HCEC 1CT (cell line): ENCODE data around the gene AKNAD1.

Experiments used
- DNase-seq: peaks from one replicate; pipeline ENCODE4 v3.0.0-alpha.2; 2017

AKNAD1 gene

DNA sequence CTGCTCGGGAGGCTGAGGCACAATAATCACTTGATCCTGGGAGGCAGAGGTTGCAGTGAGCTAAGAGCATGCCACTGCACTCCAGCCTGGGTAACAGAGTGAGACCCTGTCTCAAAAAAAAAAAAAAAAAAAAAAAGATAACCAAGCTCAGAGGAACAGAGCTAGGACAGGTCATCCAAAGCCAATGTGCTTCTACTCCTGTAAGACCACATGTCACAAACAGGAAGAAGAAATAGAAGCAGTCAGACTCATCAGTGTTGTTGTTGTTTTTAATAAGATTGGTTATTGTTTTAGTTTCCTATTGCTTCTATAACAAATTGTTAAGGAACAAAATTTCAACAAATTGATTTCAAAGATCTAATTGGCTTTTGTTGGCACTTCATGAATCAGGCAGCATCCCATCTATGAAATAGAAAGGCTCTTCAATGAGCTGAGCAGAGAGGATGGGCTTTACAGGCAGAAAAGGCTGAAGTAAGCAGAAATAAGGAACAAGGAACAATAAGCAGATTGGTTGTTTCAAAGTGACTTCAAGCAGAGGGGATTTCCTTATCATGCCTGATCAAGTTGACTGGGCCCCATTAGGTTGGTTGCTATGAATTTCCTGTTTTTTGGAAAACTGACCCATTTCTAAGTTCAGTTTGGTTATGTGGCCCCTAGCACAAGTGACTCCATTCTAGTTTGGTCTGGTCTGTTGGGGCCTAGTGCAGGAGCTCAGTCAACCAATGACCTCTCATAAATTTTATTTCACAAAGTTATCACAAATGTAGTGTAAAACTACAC, 6.0 kb upstream of the AKNAD1 start:
- DNase-seq = no peak

DNA sequence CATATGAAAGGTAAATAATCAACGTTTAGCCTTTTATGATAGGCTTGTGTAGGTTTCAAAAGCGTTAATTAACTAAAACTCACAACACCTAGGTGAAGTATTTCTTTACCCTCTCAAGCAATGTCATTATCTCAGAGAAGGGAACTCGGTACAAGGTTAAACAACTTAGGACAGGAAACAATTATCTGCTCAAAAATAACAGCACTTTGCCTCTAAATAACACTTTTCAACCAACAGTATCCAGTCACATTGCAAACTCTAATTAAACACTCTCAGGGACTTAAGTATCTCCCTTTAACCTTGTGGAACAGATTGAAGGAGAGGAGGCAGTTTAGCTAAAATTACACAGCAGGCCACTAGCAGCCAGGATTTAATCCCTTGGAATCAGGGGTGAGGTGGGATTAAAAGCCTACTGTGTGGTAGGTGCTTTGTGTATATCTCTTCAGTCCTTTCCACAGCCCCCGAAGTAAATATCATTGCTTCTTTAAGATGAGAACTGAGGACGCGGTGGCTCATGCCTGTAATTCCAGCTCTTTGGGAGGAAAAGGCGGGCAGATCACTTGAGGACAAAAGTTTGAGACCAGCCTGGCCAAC, 5.2 kb upstream of the AKNAD1 start:
- DNase-seq = no peak

DNA sequence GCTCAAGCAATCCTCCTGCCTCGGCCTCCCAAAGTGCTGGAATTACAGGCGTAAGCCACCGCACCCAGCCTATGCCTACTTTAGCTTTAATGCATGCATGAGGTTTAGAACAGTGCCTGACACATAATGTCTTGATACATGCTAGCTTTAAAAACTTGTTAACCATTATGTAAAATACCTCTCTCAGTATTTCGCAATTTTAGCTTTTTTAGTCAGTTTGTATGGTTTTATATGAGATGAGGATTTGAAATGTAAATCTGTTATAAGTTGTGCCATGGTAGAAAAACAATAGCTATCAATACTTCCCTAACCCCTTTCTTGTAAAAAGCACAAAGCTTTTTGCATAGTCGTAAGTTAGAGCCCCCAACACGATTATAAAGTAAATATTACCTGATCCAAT, 4.7 kb upstream of the AKNAD1 start:
- DNase-seq = no peak

DNA sequence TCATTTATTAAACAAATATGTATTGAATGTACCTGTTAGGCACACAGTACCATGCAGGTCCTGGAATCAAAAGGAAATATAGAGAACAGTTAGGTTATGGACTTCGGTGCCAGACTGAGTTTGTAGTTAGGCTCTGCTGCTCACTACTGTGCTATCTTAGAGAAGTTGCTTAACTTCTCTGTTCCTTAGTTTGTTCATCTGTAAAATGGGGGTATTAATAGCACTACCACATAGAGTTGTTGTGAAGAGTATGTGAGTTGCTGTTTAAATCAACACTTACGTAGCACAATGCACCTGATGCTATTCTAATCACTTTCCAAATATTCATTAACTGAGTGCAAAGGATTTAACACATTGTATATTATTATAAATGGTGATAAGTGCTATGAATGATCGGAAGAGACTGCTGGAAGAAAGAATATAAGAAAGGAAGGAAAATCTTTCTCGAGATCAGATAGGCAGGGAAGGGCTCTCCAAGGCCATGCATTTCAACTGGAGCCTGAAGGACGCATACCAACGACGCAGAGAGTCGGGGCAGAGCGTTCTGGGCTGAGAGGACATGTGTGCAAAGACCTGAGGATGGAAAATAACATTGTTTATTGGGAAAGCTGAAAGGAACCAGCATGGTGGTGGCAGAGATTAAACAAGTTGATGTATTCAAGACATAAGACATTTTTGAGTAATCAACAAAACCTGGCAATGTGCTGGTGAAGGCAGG, 3.5 kb upstream of the AKNAD1 start:
- no peak for DNase-seq

DNA sequence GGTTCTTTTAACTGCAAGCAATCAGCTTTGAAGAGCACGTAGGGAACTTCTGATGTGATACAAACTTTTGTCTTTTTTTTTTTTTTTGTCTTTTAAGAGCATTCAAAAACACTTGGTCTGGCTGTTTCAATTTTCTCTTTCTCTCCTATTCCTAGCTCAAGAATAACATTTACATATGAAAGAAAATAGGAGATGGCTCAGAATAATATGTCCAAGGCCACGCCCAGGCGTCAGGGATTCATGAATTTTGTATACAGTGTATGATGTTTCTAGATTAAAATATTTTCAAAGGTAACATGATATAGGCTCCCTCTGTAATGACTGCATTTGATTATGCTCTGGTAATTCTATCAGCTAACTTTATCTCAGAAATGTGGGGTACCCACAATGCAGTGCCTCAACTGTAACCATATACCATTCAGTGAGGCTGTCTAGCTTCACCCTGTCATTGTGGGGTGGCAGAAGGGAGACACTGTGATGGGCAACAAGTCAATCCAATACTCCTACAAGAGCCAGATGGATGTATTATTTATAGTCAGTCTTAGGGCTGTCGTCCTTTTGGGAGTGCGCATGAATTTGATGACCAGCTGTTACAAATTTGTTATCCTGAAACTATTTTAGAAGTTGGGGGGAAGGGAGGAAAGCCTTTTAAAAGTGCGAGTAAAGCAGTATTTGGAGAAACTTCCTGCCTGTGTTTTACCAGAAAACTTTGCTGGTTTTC, 1.5 kb upstream of the AKNAD1 start:
- DNase-seq = no peak

DNA sequence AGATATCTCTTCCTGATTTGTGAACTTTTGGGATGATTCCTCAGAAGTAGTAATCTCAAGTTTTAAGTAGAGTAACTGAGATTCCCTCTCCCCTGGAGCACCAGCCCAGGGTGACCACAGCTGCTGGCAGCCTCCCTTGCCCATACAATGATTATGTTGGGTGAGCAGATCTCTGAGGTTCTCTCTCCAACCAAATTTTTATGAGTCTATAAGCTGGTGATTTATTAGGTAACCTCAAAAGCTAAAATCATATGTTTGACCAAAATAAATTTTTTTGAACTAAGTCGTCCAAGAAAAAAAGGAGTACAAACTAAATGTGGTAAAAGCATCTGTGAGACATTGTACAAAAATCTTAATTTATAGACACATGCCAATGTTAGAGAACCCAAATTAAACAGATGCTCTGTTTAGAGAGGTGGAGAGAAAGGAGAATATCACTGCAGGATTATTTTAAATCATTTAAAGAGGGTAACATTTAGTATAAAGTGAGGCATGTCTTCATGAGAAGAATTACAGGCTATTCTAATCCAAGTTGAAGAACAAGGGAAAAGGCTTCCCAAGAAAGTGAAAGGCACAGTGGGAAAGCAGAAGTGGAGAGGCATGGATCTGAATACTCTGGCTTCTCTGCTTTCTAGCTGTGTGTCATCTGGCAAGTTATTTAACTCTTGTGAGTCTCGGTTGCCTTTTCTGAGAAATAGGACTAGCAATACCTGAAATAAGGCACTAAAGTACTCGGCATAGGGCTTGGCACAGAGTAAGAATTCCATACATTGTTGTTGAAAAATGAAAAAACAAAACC, 2.5 kb downstream of the AKNAD1 start:
- DNase-seq = peak; percentile 60

DNA sequence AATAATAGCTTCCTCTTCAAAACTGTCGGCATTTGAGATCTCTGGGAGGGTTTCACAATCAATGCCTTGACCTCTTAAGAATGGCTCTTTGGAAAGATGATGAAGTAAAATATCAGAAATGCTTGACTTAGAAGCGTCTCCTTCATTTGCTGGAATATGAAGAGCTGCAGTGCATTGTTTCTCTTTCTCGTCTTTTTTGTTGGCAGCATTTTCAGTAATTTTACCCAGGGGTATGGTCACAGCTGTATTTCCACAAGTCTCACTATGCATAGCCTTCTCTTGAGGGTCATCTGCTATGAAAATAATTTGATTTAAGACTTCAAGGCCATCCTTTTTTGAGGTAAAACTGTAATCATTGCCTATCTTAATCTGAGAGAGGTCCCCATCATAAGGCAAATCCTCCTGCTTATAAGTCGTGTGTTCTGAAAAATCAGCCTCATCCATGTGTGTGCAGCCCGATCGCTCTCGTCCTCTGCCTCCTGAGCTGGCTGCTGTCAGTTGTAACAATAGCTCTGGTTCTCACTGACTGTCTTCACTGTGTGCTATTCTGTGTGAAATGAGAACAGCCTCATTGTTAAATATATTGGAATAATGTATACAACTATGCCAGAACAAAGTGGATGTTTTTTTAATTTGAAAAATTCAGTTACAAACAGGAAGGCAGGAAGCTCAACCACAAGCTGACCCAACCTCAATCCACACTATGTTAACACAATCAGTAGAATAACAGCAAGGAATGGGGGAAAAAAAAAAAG, 4.5 kb downstream of the AKNAD1 start:
- DNase-seq = no peak

DNA sequence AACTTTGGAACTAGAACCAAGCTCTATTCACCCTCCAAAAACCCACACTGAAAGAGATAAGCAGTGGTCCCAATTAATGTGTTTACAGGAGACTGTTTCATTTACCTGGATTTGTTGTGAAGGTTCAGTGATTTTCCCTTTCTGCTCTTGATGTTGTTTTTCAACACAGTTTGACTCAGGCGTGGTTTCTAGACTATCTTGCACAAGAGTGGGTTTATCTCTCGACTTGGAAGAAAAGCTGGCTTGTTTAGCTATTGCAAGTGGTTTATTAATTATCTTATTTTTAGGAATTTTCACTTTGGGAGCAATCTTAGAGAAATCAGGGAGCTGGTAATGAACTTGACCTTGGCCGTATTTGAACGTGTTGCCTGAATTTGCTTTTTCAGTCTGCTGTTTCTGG, 5.3 kb downstream of the AKNAD1 start:
- no peak for DNase-seq

DNA sequence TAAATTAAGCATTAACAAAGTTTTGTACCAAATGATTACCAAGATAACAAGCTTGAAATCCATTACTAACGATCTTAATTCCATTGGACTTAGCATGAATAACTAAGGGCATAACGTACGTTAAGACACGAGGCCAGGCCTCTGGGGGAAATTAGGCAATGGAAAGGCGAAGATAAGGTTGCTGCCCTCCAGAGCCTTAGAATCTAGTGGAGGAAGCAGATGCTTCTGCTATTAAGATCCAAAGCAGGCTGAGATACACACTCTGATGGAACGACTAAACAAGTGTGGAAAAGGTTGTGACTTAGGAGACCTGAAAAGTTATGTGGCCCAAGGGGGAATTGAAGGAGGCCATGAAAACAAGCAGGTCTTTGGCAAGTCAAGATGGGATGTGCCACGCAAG, 6.0 kb downstream of the AKNAD1 start:
- no peak for DNase-seq

DNA sequence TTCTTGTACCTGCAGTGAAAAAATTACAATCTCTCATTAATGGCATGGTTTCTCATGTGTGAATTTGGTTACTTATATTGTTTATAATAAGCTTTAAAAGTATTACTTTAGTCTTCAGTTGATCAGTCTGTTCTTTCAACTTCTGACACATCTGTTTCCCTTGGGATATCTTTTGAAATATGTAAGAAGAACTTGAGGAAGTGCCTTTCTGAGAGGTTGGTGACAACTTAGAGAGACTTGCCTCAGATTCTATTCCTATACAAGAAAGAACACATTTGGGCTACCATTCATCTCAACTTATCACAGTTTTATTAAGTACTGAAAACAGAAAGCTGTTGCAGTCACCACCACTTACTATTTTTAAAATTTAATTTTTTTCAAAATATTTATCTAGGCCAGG, 8.1 kb downstream of the AKNAD1 start:
- DNase-seq = no peak

DNA sequence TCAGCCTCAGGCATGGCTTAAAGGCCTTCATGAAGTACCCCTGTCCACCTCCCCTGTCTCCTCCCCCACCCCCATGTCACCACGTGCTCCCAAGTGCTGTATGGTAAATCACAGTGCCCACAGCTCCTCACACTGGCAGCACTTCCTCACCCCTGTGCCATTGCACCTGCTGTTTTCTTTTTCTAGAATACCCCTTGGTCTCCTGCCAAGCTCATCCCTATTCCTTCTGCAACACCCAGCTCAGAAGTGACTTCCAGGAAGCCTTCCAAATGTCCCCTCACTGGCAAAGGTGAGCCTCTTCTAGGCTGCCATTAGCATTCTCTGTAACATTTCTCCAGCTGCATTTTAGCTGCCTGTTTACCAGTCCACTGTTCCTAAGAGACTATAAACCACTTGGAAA, 9.4 kb downstream of the AKNAD1 start:
- no peak for DNase-seq

DNA sequence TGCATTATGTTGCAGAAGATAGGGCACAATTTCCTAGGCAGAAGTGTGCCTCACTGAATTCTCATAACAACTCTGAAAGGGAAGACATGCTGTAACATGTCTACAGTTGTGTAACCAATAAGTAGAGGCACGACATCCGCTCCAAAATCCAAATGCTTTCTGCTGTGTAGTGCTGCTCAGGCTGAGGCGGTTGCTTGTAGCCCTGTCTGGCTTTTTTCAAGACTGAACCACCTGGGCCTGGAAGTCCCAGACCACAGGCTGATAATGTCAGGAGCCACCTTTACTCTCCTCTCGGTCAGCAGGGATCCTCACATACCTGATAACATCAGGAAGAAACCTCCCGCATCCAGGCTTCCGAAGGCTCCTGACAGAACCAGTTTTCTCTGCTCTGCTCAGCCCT, 10.9 kb downstream of the AKNAD1 start:
- DNase-seq = no peak

DNA sequence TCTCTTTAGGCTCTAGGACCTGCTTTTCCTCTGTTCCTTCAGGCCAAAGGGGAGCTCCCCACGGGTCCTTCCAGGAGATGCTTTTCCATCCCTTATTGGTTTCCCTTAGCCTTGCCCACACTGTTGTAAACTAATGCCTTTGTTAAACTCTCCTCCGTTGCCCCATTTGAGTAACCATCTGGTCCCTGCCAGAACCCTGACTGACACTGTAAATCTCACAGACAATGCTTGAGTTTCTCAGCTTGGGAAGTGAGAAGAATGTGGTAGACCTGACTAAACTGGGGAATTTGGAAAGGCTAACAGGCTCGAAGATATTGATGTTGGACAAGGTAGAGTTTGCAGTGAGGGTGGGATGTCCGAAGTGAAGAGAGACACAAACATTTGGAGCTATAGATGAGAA, 11.4 kb downstream of the AKNAD1 start:
- DNase-seq = no peak

DNA sequence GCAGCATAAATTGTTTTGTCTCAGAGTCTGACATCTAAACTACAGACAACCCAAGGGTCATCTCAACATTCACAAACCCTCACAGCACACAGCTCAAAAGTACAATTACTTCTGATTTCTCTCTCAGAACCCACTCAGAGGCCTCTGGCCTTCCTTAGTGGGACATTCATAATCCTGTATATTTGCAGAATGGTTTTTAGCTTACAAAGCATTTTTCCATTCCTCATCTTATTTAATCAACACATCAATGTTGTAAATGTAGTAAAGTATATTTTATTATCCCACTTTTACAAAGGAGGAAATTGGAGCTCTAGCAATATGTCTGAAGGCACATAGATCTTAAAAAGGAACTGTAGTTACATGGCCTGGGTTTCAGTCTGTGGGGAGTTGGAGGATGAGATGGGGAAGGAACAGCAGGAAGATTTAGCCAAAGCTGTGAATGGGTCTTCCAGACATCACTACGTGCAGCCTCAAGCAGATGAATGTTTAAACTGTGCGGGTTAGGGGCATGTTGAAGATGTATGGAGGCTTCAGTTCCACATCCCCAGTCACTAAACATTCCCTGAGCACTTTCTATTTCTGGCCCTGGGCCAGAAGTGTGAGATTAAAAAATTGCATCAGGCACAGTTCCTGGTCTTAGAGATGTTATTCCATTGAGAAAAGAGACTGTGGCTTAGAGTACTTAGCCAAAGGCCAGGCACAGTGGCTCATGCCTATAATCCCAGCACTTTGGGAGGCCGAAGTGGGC, 13.3 kb downstream of the AKNAD1 start:
- no peak for DNase-seq

DNA sequence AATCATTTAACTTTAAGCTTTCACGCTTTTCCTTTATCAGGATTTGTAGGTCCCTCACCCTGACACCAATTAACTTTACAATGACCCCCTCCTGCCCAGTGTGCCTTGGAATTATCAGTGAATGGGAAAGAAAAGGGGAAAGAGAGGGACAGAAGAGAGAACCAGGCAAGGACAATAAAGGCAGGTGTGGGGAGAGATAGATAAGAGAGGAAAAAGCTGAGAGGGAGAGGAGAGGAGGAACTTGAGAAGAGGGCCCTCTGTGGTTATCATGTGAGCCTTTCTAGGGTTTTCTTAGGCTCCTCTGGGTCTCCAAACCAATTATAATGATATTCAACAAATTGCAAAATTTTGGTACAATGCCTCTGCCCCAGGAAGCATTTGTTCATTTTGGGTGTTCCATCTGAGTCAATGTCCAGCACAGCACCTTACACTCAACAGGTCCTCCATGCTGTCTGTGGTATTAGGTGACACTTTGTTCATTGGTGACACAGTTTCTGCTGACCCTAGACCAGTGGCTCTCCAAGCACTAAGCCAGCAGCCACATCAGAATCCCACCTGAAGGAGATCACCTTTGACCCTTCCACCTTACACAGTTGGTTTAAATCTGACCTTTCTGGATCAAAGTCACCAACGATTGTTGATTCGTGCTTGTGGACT, 14.2 kb downstream of the AKNAD1 start:
- no peak for DNase-seq

DNA sequence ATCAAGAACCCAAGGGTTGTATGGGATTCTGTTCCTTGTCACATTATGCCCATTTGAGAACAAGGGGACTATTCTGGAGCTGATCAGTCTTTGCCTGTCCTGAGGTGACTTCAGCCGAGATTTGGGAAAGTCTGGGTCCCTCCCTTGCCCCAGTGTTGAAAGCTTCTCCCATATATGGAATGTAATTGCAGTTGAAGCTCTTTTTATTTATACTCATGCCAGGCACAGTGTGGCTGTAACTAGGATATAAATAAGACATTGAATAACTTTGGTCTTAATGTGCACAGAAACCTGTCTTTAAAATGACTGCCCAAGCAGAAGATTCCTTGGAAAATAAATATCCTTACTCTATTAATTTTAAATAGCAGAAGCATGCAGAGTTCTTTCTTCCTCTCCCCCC, 15.2 kb downstream of the AKNAD1 start:
- peak; percentile 35 for DNase-seq

DNA sequence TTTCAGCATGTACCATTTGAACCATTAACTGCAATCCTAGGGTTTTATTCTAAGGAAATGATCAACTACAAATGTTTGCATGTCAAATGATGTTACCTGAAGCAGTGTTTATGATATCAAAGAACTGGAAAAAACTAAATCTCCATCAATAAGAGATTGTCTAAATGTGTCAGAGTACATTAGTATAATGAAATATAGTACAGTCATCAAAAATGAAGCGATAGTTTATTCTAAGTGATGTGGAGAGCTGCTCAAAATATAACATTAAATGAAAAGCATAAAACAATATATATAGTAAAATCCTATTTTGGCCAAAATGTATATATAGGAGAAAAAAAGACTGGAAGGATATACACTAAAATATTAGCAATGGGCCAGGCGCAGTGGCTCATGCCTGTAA, 24.0 kb downstream of the AKNAD1 start:
- DNase-seq = no peak

DNA sequence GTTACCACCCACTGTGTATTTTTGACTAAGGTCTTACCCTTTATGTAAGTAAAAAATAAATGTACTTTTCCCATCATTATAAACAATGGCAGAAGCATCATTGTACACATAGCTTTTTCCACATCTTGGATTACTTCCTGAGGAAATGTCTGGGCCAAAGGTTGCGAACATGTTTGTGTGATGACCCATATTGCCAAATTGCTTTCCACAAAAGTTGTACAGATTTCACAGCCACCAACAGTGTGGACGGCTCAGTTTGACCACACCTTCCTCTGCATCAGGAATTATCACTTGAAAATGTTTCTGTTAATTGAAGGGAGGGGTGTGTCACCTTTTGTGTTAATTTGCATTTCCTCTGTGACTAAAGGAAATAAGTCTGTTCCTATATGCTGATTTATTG, 25.7 kb downstream of the AKNAD1 start:
- peak; percentile 94 for DNase-seq

DNA sequence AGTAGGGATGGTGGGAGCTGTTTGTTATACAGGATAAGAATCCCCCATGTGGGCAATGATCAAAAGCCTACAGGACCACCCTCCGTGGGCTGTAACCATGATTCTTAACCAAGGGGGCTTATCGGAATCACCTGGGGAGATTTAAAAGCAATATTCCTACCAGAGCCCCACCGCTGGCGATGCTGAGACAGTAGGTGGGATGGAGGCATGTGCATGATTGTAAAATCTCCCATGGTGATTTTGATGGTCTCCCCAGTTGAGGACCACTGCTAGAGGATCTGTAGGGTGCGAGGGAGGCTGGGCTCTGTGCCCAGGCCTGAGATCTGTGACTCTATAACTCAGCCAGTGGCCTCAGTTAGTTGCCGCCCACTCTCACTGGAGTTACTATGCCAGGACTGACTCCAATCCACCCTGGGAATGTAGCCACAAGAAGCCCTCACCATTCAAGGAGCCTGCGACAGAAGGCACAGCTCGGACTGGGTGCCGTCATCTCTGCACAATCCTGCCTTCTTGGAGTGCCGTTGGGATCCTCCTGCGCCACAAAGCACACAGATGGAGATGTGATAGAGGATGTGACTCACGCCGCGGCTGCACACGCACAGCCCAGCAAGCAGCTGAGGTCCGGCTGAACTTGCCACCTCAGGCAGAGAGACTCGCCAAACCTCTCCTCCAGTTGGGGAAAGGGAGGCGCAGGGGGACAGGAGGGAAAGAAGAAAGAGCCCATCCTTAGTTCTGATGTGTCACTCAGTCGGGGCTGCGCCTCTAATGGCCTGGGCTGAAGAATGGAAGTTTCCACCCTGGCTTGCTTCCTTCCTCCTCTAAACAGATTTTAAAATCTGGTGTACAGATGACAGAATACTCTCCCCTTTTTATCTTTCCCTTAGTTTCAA, 26.5 kb downstream of the AKNAD1 start:
- DNase-seq = peak; percentile 98

DNA sequence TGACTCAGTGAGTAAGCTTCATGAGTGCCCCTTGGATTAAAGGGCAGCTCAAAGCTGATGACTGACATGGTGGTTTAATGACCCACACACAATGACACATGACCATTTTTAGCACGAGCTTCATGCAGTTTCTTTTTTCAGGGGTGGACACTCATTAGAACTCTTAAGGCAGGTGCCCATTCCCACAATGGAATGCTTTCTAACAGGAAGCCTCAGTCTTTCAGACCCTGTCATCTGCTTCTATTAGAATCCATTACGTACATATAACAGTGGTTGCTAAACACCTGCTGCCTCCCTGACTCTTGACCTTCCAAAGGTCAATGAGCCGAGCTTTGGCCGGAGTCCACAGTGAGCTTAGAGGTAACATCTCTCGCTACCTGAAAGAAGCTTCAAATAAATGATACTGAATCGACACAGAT, 27.4 kb downstream of the AKNAD1 start:
- DNase-seq = peak; percentile 60
